ENCODE results near the gene MAML2. TPM values are rescaled to one million over a fixed set of nuclear protein-coding genes. Genes with fewer than 3 reads are reported as not detected.

Gene MAML2
- total and polyA plus RNA-seq, 2 of the 13 experiments (the other 11 are each of a cell fraction or from before 2014, with no cell fraction given), result 2.3 to 25.9 TPM

DNA sequence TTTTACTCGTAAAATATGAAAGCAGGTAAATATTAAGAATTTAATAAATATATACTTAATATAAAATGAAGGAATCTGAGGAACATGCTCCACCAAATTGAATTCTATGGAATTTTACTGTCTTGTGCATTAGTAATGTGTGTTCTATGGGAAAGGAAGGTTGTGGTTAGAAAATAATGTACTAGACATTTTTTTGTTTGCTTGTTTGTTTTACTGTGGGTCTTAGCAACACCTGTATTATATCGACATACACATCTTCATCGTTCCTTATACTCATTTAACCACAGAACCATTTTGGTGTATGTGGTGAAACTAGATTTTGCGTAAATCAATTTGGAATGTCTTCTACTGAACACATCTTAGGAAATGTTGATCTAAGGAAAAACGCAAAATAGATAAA lies 304.9 kb downstream of the MAML2 start:
- ChIA-PET CTCF (ENCODE audit: low intra/inter-chr PET ratio, low total read pairs) (no interaction called here), POLR2A (no interaction called here)
- Histone ChIP-seq H3K27me3 (ENCODE audit: control insufficient read depth in 1 of 2, insufficient read depth in 2 of 2, low read length in 2 of 2) (no peaks in the 10 kb centered on the region), H3K36me3 (replicated peaks in 1 of 2; ENCODE audit: control insufficient read depth in 1 of 2, insufficient read depth in 2 of 2, low read length in 2 of 2) (peaks cover 0 to 13% of the 10 kb centered on the region in 2 experiments; a peak in 2 of 5 replicates), H3K27ac (ENCODE audit: extremely low read length, insufficient read depth, low read length) (no peak overlapping the region), H4K20me1 (ENCODE audit: insufficient read depth, low read length) (no peaks in the 10 kb centered on the region), H2AFZ (ENCODE audit: low read length) (no peak overlapping the region), H3K4me3 (replicated peaks in 1 of 3; ENCODE audit: insufficient read depth in 1 of 3, low read depth in 2 of 3, low read length in 3 of 3) (no peak overlapping the region), H3K9ac (ENCODE audit: insufficient read depth, low read depth, low read length) (no peak overlapping the region), H3K4me2 (ENCODE audit: low read depth, low read length) (no peak overlapping the region), H3K9me3 (ENCODE audit: low read length) (no peaks in the 10 kb centered on the region), H3K79me2 (ENCODE audit: insufficient read depth, low read length) (no peaks in the 10 kb centered on the region), H3K4me1 (ENCODE audit: insufficient read depth, low read length) (peaks cover 13% of the 10 kb centered on the region)
- ATAC-seq, result no peak
- no peak for FAIRE-seq
- TF ChIP-seq HDAC2 (CRISPR knock-in tag; IDR thresholded peaks at IDR 0.05) (no peak), HNRNPH1 (optimal IDR thresholded peaks at IDR 0.05; ENCODE audit: low read depth, low read length) (no peak)
- TF ChIP-seq, protein P1, sequence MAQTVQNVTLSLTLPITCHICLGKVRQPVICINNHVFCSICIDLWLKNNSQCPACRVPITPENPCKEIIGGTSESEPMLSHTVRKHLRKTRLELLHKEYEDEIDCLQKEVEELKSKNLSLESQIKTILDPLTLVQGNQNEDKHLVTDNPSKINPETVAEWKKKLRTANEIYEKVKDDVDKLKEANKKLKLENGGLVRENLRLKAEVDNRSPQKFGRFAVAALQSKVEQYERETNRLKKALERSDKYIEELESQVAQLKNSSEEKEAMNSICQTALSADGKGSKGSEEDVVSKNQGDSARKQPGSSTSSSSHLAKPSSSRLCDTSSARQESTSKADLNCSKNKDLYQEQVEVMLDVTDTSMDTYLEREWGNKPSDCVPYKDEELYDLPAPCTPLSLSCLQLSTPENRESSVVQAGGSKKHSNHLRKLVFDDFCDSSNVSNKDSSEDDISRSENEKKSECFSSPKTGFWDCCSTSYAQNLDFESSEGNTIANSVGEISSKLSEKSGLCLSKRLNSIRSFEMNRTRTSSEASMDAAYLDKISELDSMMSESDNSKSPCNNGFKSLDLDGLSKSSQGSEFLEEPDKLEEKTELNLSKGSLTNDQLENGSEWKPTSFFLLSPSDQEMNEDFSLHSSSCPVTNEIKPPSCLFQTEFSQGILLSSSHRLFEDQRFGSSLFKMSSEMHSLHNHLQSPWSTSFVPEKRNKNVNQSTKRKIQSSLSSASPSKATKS (CRISPR knock-in tag; IDR thresholded peaks at IDR 0.05), result no peak
- TF ChIP-seq, protein P2, sequence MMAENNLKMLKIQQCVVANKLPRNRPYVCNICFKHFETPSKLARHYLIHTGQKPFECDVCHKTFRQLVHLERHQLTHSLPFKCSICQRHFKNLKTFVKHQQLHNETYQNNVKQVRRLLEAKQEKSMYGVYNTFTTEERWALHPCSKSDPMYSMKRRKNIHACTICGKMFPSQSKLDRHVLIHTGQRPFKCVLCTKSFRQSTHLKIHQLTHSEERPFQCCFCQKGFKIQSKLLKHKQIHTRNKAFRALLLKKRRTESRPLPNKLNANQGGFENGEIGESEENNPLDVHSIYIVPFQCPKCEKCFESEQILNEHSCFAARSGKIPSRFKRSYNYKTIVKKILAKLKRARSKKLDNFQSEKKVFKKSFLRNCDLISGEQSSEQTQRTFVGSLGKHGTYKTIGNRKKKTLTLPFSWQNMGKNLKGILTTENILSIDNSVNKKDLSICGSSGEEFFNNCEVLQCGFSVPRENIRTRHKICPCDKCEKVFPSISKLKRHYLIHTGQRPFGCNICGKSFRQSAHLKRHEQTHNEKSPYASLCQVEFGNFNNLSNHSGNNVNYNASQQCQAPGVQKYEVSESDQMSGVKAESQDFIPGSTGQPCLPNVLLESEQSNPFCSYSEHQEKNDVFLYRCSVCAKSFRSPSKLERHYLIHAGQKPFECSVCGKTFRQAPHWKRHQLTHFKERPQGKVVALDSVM (CRISPR knock-in tag; IDR thresholded peaks at IDR 0.05), result no peak
- WGBS (ENCODE audit: low lambda C conversion rate), result 95% methylated on average over 5 of the region's 5 CpGs
- no TSS peak for BruUV-seq (replicated peaks)
- intact Hi-C loops (cut with micrococcal nuclease; ENCODE audit: unreplicated experiment), result no loop called here
- no peak for DNase-seq (ENCODE audit: low spot score)
- in situ Hi-C loops (cut with HindIII; ENCODE audit: extremely low pct_ligation_motif_present, low pct_unique_long_range_greater_than_20kb), result no loop called here
